Measurements from ENCODE around the gene TST.
A peak's percentile ranks its signal among the peaks of the same experiment; 100 is the strongest.

The TST gene

GRCh38 chr22:37009490-37009889 is 9.8 kb downstream of the TST start:
- Histone ChIP-seq H3K36me3 (ENCODE audit: insufficient read depth, low read length) (no peaks in the 10 kb centered on the region), H3K9me2 (replicated peaks; ENCODE audit: low read depth, low read length) (no peaks in the 10 kb centered on the region), H4K20me1 (ENCODE audit: insufficient read depth, low read length, poor library complexity, severe bottlenecking) (no peaks in the 10 kb centered on the region), H2AFZ (ENCODE audit: low read length) (no peak overlapping the region), H3K79me2 (ENCODE audit: insufficient read depth, low read length) (no peaks in the 10 kb centered on the region), H3K4me1 (ENCODE audit: insufficient read depth, low read length, poor library complexity, severe bottlenecking) (peaks cover 20% of the 10 kb centered on the region), H3K4me2 (ENCODE audit: low read depth, low read length, poor library complexity, severe bottlenecking) (no peak overlapping the region), H3K9me3 (ENCODE audit: insufficient read depth, low read depth, low read length) (no peaks in the 10 kb centered on the region), H3K9ac (ENCODE audit: low read depth, low read length, poor library complexity, severe bottlenecking) (no peak overlapping the region), H3F3A (ENCODE audit: low read depth) (no peaks in the 10 kb centered on the region), H3K27me3 (ENCODE audit: insufficient read depth, low read length, poor library complexity, severe bottlenecking) (no peaks in the 10 kb centered on the region), H3K4me3 (ENCODE audit: low read length, poor library complexity, severe bottlenecking) (no peak overlapping the region)
- TF ChIP-seq CTCF (conservative IDR thresholded peaks at IDR 0.05; ENCODE audit: low read length) (no peak), EZH2phosphoT487 (IDR thresholded peaks at IDR 0.05; ENCODE audit: borderline replicate concordance) (no peak)

GRCh38 chr22:37008365-37008764 is 10.9 kb downstream of the TST start:
- no peaks in the 10 kb centered on the region for H3K79me2 ChIP-seq (ENCODE audit: insufficient read depth, low read length)
- no peaks in the 10 kb centered on the region for H3K9me2 ChIP-seq (replicated peaks; ENCODE audit: low read depth, low read length)
- no peaks in the 10 kb centered on the region for H3K27me3 ChIP-seq (ENCODE audit: insufficient read depth, low read length, poor library complexity, severe bottlenecking)
- H3K9ac ChIP-seq (ENCODE audit: low read depth, low read length, poor library complexity, severe bottlenecking) = no peak overlapping the region
- H3K9me3 ChIP-seq (ENCODE audit: insufficient read depth, low read depth, low read length) = no peaks in the 10 kb centered on the region
- H3K4me2 ChIP-seq (ENCODE audit: low read depth, low read length, poor library complexity, severe bottlenecking) = peak overlapping the region; percentile 33
- H2AFZ ChIP-seq (ENCODE audit: low read length) = no peak overlapping the region
- no peak overlapping the region for H3K4me3 ChIP-seq (ENCODE audit: low read length, poor library complexity, severe bottlenecking)
- H4K20me1 ChIP-seq (ENCODE audit: insufficient read depth, low read length, poor library complexity, severe bottlenecking) = no peaks in the 10 kb centered on the region
- TF ChIP-seq EZH2phosphoT487 (IDR thresholded peaks at IDR 0.05; ENCODE audit: borderline replicate concordance) (no peak), CTCF (conservative IDR thresholded peaks at IDR 0.05; ENCODE audit: low read length) (no peak)
- H3K4me1 ChIP-seq (ENCODE audit: insufficient read depth, low read length, poor library complexity, severe bottlenecking) = peaks cover 20% of the 10 kb centered on the region
- H3F3A ChIP-seq (ENCODE audit: low read depth) = no peaks in the 10 kb centered on the region
- H3K36me3 ChIP-seq (ENCODE audit: insufficient read depth, low read length) = no peaks in the 10 kb centered on the region

- H3K4me2 ChIP-seq (ENCODE audit: low read depth, low read length, poor library complexity, severe bottlenecking) = peak overlapping the region; percentile 33
- H3K4me1 ChIP-seq (ENCODE audit: insufficient read depth, low read length, poor library complexity, severe bottlenecking) = peaks cover 20% of the 10 kb centered on the region
- no peaks in the 10 kb centered on the region for H3K9me3 ChIP-seq (ENCODE audit: insufficient read depth, low read depth, low read length)
- H3K27me3 ChIP-seq (ENCODE audit: insufficient read depth, low read length, poor library complexity, severe bottlenecking) = no peaks in the 10 kb centered on the region
- no peak overlapping the region for H2AFZ ChIP-seq (ENCODE audit: low read length)
- H3K79me2 ChIP-seq (ENCODE audit: insufficient read depth, low read length) = no peaks in the 10 kb centered on the region
- no peak overlapping the region for H3K4me3 ChIP-seq (ENCODE audit: low read length, poor library complexity, severe bottlenecking)
- H3K36me3 ChIP-seq (ENCODE audit: insufficient read depth, low read length) = no peaks in the 10 kb centered on the region
- no peak for TF ChIP-seq EZH2phosphoT487 (IDR thresholded peaks at IDR 0.05; ENCODE audit: borderline replicate concordance)
- no peak for TF ChIP-seq CTCF (conservative IDR thresholded peaks at IDR 0.05; ENCODE audit: low read length)
- H3F3A ChIP-seq (ENCODE audit: low read depth) = no peaks in the 10 kb centered on the region
- no peaks in the 10 kb centered on the region for H3K9me2 ChIP-seq (replicated peaks; ENCODE audit: low read depth, low read length)
- H3K9ac ChIP-seq (ENCODE audit: low read depth, low read length, poor library complexity, severe bottlenecking) = no peak overlapping the region
- H4K20me1 ChIP-seq (ENCODE audit: insufficient read depth, low read length, poor library complexity, severe bottlenecking) = no peaks in the 10 kb centered on the region
Measured at GRCh38 chr22:37007651-37008050, 11.6 kb downstream of the TST start.
